ENCODE data around the gene DLGAP1. TPM values are rescaled to one million over a fixed set of nuclear protein-coding genes. Genes with fewer than 3 reads are reported as not detected.

DLGAP1 gene
- total RNA-seq, 1 experiment from 2014 or later = 0.39 TPM

DNA sequence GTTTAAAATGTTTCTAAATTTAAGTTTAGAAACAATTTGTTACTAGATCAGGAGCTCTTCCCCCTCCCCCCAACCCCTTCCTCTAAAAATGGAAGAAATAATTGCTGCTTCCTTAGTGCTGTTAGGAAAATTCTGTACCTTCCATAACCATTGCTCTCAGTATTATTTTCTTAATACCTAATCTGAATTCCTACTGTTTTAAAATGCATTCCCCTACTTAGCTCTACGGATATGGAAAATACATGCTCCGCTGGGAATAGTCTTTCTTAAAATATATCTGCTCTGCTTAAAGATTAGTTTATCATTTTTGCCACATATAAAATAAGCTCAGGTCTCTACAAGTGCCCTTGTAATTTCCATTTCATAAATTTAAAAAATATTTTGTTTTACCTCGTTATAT lies 789.9 kb downstream of the DLGAP1 start:
- ChIA-PET RAD21 (ENCODE audit: low non-redundant PET in 1 of 2, low total read pairs in 2 of 2, uncharacterized antibody in 2 of 2, unreplicated experiment in 2 of 2) (interaction anchor here (0.9 to 2.8 kb wide), 9 partner anchors 41 to 383 kb away, joined by 3 to 16 read pairs (median 5); no protein-coding TSS in a partner anchor), CTCF (interaction anchor here (0.6 to 3.9 kb wide), 24 partner anchors 10 to 419 kb away, joined by 3 to 65 read pairs (median 8); partner anchors contain the start of gene MYL12A), POLR2A (interaction anchor here (0.7 to 5.7 kb wide), 19 partner anchors 9 to 414 kb away, joined by 3 to 101 read pairs (median 10); partner anchors contain the start of gene TGIF1)
- Histone ChIP-seq H3K9me3 (ENCODE audit: control insufficient read depth in 1 of 2, insufficient read depth in 1 of 2, low read depth in 1 of 2, low read length in 2 of 2) (no peaks in the 10 kb centered on the region), H3K4me1 (ENCODE audit: control insufficient read depth in 1 of 2, insufficient read depth in 2 of 2, low read length in 2 of 2) (peaks cover 62 to 70% of the 10 kb centered on the region in 2 experiments), H4K20me1 (ENCODE audit: insufficient read depth) (no peaks in the 10 kb centered on the region), H3K9ac (ENCODE audit: low read length) (peak overlapping the region; percentile 65), H3K9me2 (ENCODE audit: insufficient read depth) (no peaks in the 10 kb centered on the region), H3K79me2 (ENCODE audit: insufficient read depth, low read length) (no peaks in the 10 kb centered on the region), H3K36me3 (ENCODE audit: control insufficient read depth in 1 of 2, insufficient read depth in 2 of 2, low read length in 2 of 2) (peaks cover 0 to 12% of the 10 kb centered on the region in 2 experiments; a peak in 2 of 4 replicates), H3K27me3 (ENCODE audit: insufficient read depth, low read length) (no peaks in the 10 kb centered on the region), H3K27ac (ENCODE audit: low read depth, low read length) (peak overlapping the region; percentile 85), H3K4me2 (ENCODE audit: low read length) (peak overlapping the region; percentile 67), H2AFZ (ENCODE audit: low read depth, low read length, poor library complexity, severe bottlenecking) (no peak overlapping the region), H3K4me3 (replicated peaks in 1 of 2; ENCODE audit: low read depth in 1 of 2, low read length in 2 of 2) (peak overlapping the region in 1 of 2 experiments; percentile 28; a peak in 1 of 4 replicates)
- ATAC-seq = no peak
- no peak for TF ChIP-seq ZFX (IDR thresholded peaks at IDR 0.05)
- TF ChIP-seq MAX (IDR thresholded peaks at IDR 0.05) = no peak
- TF ChIP-seq POLR2AphosphoS5 (IDR thresholded peaks at IDR 0.05; ENCODE audit: low read depth, low read length) = no peak
- TF ChIP-seq EZH2phosphoT487 (IDR thresholded peaks at IDR 0.05; ENCODE audit: borderline replicate concordance) = no peak
- no peak for TF ChIP-seq EGR1 (IDR thresholded peaks at IDR 0.05; ENCODE audit: low read depth)
- no peak for TF ChIP-seq ELF1 (IDR thresholded peaks at IDR 0.05; ENCODE audit: borderline replicate concordance, low read depth)
- no peak for DNase-seq (ENCODE audit: low read depth, low spot score)
- intact Hi-C loops (cut with micrococcal nuclease) = loop anchor here (5.0 kb wide), 1 partner anchor 368 kb away; no protein-coding TSS in a partner anchor
- BruUV-seq (replicated peaks) = TSS peak; percentile 94

DNA sequence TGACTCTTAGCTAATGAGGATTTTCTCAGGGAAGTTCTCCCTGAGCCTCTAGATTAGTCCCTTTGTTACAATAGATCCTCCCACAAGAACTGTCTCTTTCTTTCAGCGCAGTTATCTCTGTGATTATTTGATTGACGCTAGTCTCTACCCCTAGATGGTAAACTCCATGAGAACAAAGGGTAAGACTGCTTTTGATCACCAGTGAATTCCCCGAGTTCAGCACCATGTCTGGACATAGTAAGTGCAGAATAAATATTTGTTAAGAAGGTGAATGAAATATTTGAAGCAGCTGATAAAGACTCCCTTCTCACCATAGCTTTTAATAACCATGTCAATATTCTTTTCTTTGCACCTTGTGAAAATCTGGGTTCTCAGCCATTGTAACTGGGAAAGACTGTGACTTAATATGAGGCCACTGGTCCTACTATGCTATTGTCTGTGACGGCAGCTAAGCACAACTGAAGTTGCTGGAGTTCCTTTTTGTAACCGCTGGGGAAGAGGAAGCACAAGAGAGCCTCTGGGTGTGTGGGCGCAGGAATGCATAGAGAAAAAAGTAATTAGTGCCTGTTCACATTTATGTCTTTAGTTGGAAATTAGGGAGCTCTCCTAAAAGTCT lies 790.4 kb downstream of the DLGAP1 start:
- Histone ChIP-seq H3K36me3 (ENCODE audit: control insufficient read depth in 1 of 2, insufficient read depth in 2 of 2, low read length in 2 of 2) (peaks cover 0 to 12% of the 10 kb centered on the region in 2 experiments; a peak in 2 of 4 replicates), H3K79me2 (ENCODE audit: insufficient read depth, low read length) (no peaks in the 10 kb centered on the region), H3K4me1 (ENCODE audit: control insufficient read depth in 1 of 2, insufficient read depth in 2 of 2, low read length in 2 of 2) (peaks cover 65 to 73% of the 10 kb centered on the region in 2 experiments), H3K4me2 (ENCODE audit: low read length) (peak overlapping the region; percentile 67), H3K27ac (ENCODE audit: low read depth, low read length) (peak overlapping the region; percentile 85), H3K4me3 (replicated peaks in 1 of 2; ENCODE audit: low read depth in 1 of 2, low read length in 2 of 2) (no peak overlapping the region), H3K9me2 (ENCODE audit: insufficient read depth) (no peaks in the 10 kb centered on the region), H2AFZ (ENCODE audit: low read depth, low read length, poor library complexity, severe bottlenecking) (no peak overlapping the region), H3K9me3 (ENCODE audit: control insufficient read depth in 1 of 2, insufficient read depth in 1 of 2, low read depth in 1 of 2, low read length in 2 of 2) (no peaks in the 10 kb centered on the region), H3K9ac (ENCODE audit: low read length) (peak overlapping the region; percentile 65), H4K20me1 (ENCODE audit: insufficient read depth) (no peaks in the 10 kb centered on the region), H3K27me3 (ENCODE audit: insufficient read depth, low read length) (no peaks in the 10 kb centered on the region)
- RAD21 ChIA-PET (ENCODE audit: low non-redundant PET in 1 of 2, low total read pairs in 2 of 2, uncharacterized antibody in 2 of 2, unreplicated experiment in 2 of 2) = interaction anchor here (0.6 to 2.8 kb wide), 5 partner anchors 12 to 217 kb away, joined by 3 to 16 read pairs (median 5); no protein-coding TSS in a partner anchor
- ATAC-seq (peak; percentile 24; the same call in 1 of the 2 replicates), DNase-seq (ENCODE audit: low read depth, low spot score) (no peak)
- intact Hi-C loops (cut with micrococcal nuclease) = loop anchor here (5.0 kb wide), 1 partner anchor 367 kb away; no protein-coding TSS in a partner anchor
- CTCF ChIA-PET = interaction anchor here (0.6 to 3.9 kb wide), 17 partner anchors 9 to 417 kb away, joined by 3 to 65 read pairs (median 12); partner anchors contain the start of gene MYL12A
- POLR2A ChIA-PET = interaction anchor here (0.9 to 5.7 kb wide), 12 partner anchors 9 to 367 kb away, joined by 4 to 101 read pairs (median 23); partner anchors contain the start of gene TGIF1
- BruUV-seq (replicated peaks) = no TSS peak
- TF ChIP-seq SIN3A (IDR thresholded peaks at IDR 0.05; ENCODE audit: low read depth) (no peak), CEBPB (IDR thresholded peaks at IDR 0.05; ENCODE audit: low read depth) (no peak), ELF1 (IDR thresholded peaks at IDR 0.05; ENCODE audit: borderline replicate concordance, low read depth) (no peak), POLR2AphosphoS5 (IDR thresholded peaks at IDR 0.05; ENCODE audit: low read depth, low read length) (peak; percentile 47; the same call in 1 of the 2 replicates), RAD21 (IDR thresholded peaks at IDR 0.05; ENCODE audit: low read depth) (no peak), FOSL1 (IDR thresholded peaks at IDR 0.05; ENCODE audit: low read depth) (no peak), EZH2 (IDR thresholded peaks at IDR 0.05) (no peak), TCF7L2 (IDR thresholded peaks at IDR 0.05; ENCODE audit: borderline replicate concordance, extremely low read depth, insufficient read depth, insufficient read length) (peak; percentile 56), CBX3 (IDR thresholded peaks at IDR 0.05; ENCODE audit: low read depth) (no peak)
- TF ChIP-seq, protein P1, sequence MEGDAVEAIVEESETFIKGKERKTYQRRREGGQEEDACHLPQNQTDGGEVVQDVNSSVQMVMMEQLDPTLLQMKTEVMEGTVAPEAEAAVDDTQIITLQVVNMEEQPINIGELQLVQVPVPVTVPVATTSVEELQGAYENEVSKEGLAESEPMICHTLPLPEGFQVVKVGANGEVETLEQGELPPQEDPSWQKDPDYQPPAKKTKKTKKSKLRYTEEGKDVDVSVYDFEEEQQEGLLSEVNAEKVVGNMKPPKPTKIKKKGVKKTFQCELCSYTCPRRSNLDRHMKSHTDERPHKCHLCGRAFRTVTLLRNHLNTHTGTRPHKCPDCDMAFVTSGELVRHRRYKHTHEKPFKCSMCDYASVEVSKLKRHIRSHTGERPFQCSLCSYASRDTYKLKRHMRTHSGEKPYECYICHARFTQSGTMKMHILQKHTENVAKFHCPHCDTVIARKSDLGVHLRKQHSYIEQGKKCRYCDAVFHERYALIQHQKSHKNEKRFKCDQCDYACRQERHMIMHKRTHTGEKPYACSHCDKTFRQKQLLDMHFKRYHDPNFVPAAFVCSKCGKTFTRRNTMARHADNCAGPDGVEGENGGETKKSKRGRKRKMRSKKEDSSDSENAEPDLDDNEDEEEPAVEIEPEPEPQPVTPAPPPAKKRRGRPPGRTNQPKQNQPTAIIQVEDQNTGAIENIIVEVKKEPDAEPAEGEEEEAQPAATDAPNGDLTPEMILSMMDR (IDR thresholded peaks at IDR 0.05 in 2 of 3, conservative IDR thresholded peaks at IDR 0.05 in 1 of 3; ENCODE audit: borderline replicate concordance in 1 of 3, insufficient read depth in 1 of 3, low read depth in 2 of 3, low read length in 2 of 3) = peak in 1 of 3 experiments; percentile 17; a peak in 2 of 6 replicates

All from HCT116 (cell line).